Smooth muscle cell of bladder (primary cell): Measurements from ENCODE around the gene SHROOM3. TPM values are rescaled to one million over a fixed set of nuclear protein-coding genes. Genes with fewer than 3 reads are reported as not detected.

ENCODE experiments used
- total RNA-seq: library from RNA; depleted of rRNA; stranded (reverse); fragments of >200 nt; gene quantifications from 2 replicates; pipeline ENCODE4 v1.2.3, GENCODE V29; 2014

The SHROOM3 gene
- 0.92 and 1.6 TPM in 2 replicates for total RNA-seq

GRCh38 chr4:76434901-76435527 is at the start of gene SHROOM3:
Gene SHROOM3 (plus strand): TSS chr4:76435229. CDS start chr4:76436053, 824 bp downstream.

GRCh38 chr4:76420762-76421581 is 14.1 kb upstream of the SHROOM3 start, which contains the start of gene CCDC158:
Gene CCDC158 (minus strand): TSS chr4:76421141. CDS start chr4:76403207, 17,934 bp downstream.

Other genes with a start within 250 kb of the SHROOM3 start
- gene SCARB2, start 221.4 kb upstream of the SHROOM3 start, total RNA-seq: 315 and 349 TPM in 2 replicates
- 0.28 and 1.4 TPM in 2 replicates for gene FAM47E, start 183.5 kb upstream of the SHROOM3 start, total RNA-seq
- 7.0 and 10.9 TPM in 2 replicates for gene STBD1, start 128.5 kb upstream of the SHROOM3 start, total RNA-seq
- 0.14 and 0.18 TPM in 2 replicates for gene CCDC158, start 14.1 kb upstream of the SHROOM3 start, total RNA-seq